GM12878 (cell line): ENCODE results near the gene SPPL2B. TPM values are rescaled to one million over a fixed set of nuclear protein-coding genes. Genes with fewer than 3 reads are reported as not detected.
A peak's percentile ranks its signal among the peaks of the same experiment; 100 is the strongest.

Experiments used
- ATAC-seq: fragments of 200-7000 bp; cut with Tn5 transposase; 3 replicates; pipeline ENCODE4 v1.9.1; 2020; ENCODE audit warnings: mild to moderate bottlenecking, moderate library complexity
- BruUV-seq: library from RNA; stranded (reverse); fragments of 400-500 nt; replicated peaks from 2 replicates; lab custom pipeline; 2021; lab: Mats Ljungman, UMichigan
- CTCF ChIA-PET: fragments of 300-600 bp; sonication (Branson Sonifier 250); formaldehyde crosslinking; extraction: SDS; loops from one replicate; lab custom pipeline; 2021; ENCODE audit warnings: inconsistent platforms; lab: Yijun Ruan, JAX
- POLR2A ChIA-PET: fragments of 350-600 bp; formaldehyde crosslinking; extraction: SDS; loops from one replicate; lab custom pipeline; 2021; ENCODE audit warnings: inconsistent platforms; lab: Charles Lee
- RAD21 ChIA-PET: fragments of 300-600 bp; sonication (Branson Sonifier 250); formaldehyde crosslinking; loops from one replicate; lab custom pipeline; 2023; ENCODE audit warnings: antibody characterized with exemption; ENCODE audit not compliant: unreplicated experiment; lab: Charles Lee
- SMC1A ChIA-PET: fragments of 300-600 bp; sonication (Branson Sonifier 250); formaldehyde crosslinking; loops from one replicate; lab custom pipeline; 2023; ENCODE audit not compliant: unreplicated experiment, uncharacterized antibody; lab: Charles Lee
- DNase-seq: peaks from one replicate; pipeline ENCODE4 v3.0.0-alpha.2; 2011; ENCODE audit warnings: low read depth, low spot score
- FAIRE-seq: peaks from 3 replicates; lab custom pipeline; 2011; peaks lifted over from hg19 to GRCh38; lab: Jason Lieb, UNC
- H2AFZ ChIP-seq: 2 replicates; pipeline ENCODE4 v1.6.0; 2011; ENCODE audit warnings: low read depth, low read length, control low read depth; ENCODE audit not compliant: control insufficient read depth
- H3K27ac ChIP-seq: 2 replicates; pipeline ENCODE4 v1.5.1; 2011; ENCODE audit warnings: control low read depth; ENCODE audit not compliant: control insufficient read depth, insufficient read depth
- H3K27me3 ChIP-seq, 2 experiments: replicated peaks in 1 of 2; 2 replicates each; pipeline versions ENCODE4 v1.6.0 to v1.6.1; 2011; ENCODE audit warnings: low read length in 1 of 2; ENCODE audit not compliant: control insufficient read depth in 2 of 2, insufficient read depth in 2 of 2
- H3K36me3 ChIP-seq, 2 experiments: 2 replicates each; pipeline ENCODE4 v1.5.1; 2011; ENCODE audit warnings: low read length in 1 of 2; ENCODE audit not compliant: control insufficient read depth in 2 of 2, insufficient read depth in 2 of 2
- H3K4me1 ChIP-seq: 2 replicates; pipeline ENCODE4 v1.6.1; 2011; ENCODE audit warnings: mild to moderate bottlenecking, low read length, moderate library complexity, mixed read lengths; ENCODE audit not compliant: control insufficient read depth, insufficient read depth
- H3K4me2 ChIP-seq: 2 replicates; pipeline ENCODE4 v1.6.0; 2011; ENCODE audit warnings: control low read depth; ENCODE audit not compliant: control insufficient read depth, insufficient read depth
- H3K4me3 ChIP-seq: fragments of 200-600 bp; sonication (generic); 2 replicates; pipeline ENCODE4 v1.5.1; 2016
- H3K79me2 ChIP-seq: 2 replicates; pipeline ENCODE4 v1.6.0; 2011; ENCODE audit warnings: low read length; ENCODE audit not compliant: control insufficient read depth, insufficient read depth
- H3K9ac ChIP-seq: 2 replicates; pipeline ENCODE4 v1.8.0; 2011; ENCODE audit warnings: low read length, control low read depth, mixed read lengths; ENCODE audit not compliant: control insufficient read depth, insufficient read depth
- H3K9me3 ChIP-seq: replicated peaks from 3 replicates; pipeline ENCODE4 v1.5.1; 2011; ENCODE audit warnings: mild to moderate bottlenecking, low read length; ENCODE audit not compliant: control insufficient read depth, insufficient read depth
- H4K20me1 ChIP-seq: 2 replicates; pipeline ENCODE4 v1.6.0; 2011; ENCODE audit not compliant: control insufficient read depth, insufficient read depth
- BACH1 ChIP-seq: fragments of 450-650 bp; IDR thresholded peaks from 2 replicates; pipeline ENCODE4 v1.6.1; 2017; ENCODE audit warnings: mild to moderate bottlenecking, borderline replicate concordance
- CBFB ChIP-seq: IDR thresholded peaks from 2 replicates; pipeline ENCODE4 v1.6.1; 2016; ENCODE audit warnings: antibody characterized with exemption, low read depth
- CBX5 ChIP-seq: sonication (generic); IDR thresholded peaks from 2 replicates; pipeline ENCODE4 v1.6.1; 2016; ENCODE audit warnings: low read depth, moderate library complexity, mild to moderate bottlenecking, inconsistent platforms
- CHD2 ChIP-seq: IDR thresholded peaks from 2 replicates; pipeline ENCODE4 v1.6.1; 2011; ENCODE audit warnings: low read depth, low read length, improper control_type of control experiment, borderline replicate concordance
- EED ChIP-seq: sonication (generic); IDR thresholded peaks from 2 replicates; pipeline ENCODE4 v1.6.1; 2016; ENCODE audit warnings: antibody characterized with exemption, low read depth
- IRF4 ChIP-seq: IDR thresholded peaks from 2 replicates; pipeline ENCODE4 v1.6.1; 2011; ENCODE audit warnings: low read depth, low read length
- JUNB ChIP-seq: IDR thresholded peaks from 2 replicates; pipeline ENCODE4 v1.6.1; 2016; ENCODE audit warnings: antibody characterized with exemption, mild to moderate bottlenecking
- PML ChIP-seq: IDR thresholded peaks from 2 replicates; pipeline ENCODE4 v1.6.1; 2012; ENCODE audit warnings: low read length, inconsistent platforms
- POU2F2 ChIP-seq: IDR thresholded peaks from 3 replicates; pipeline ENCODE4 v1.6.1; 2011; ENCODE audit warnings: low read depth, mild to moderate bottlenecking, low read length, borderline replicate concordance
- RAD21 ChIP-seq: IDR thresholded peaks from 2 replicates; pipeline ENCODE4 v1.6.1; 2011; ENCODE audit warnings: mild to moderate bottlenecking, low read depth, low read length, moderate library complexity; ENCODE audit not compliant: insufficient read depth
- RELB ChIP-seq: fragments of 450-650 bp; IDR thresholded peaks from 2 replicates; pipeline ENCODE4 v1.6.1; 2017; ENCODE audit warnings: low read depth, mild to moderate bottlenecking, moderate library complexity
- RUNX3 ChIP-seq: IDR thresholded peaks from 2 replicates; pipeline ENCODE4 v1.6.1; 2012; ENCODE audit warnings: low read length, inconsistent platforms
- STAT1 ChIP-seq: fragments of 450-650 bp; conservative IDR thresholded peaks from 2 replicates; pipeline ENCODE4 v1.6.1; 2014; ENCODE audit warnings: antibody characterized with exemption, mild to moderate bottlenecking
- ZNF384 ChIP-seq: IDR thresholded peaks from 2 replicates; pipeline ENCODE4 v1.6.1; 2012; ENCODE audit warnings: low read depth, mild to moderate bottlenecking, low read length, improper control_type of control experiment, borderline replicate concordance
- WGBS: methylation state at CpG from one replicate; pipeline ENCODE4 v1.1.6; 2016; ENCODE audit warnings: low lambda C conversion rate; ENCODE audit not compliant: insufficient replicate concordance, insufficient coverage; ENCODE audit errors: missing lambda C conversion rate; 5-methylcytosine and 5-hydroxymethylcytosine counted together
- in situ Hi-C: fragments of 300-500 bp; cut with MboI; formaldehyde crosslinking; loops from 9 replicates; pipeline ENCODE4 v1.14.3; 2018; ENCODE audit warnings: mixed read lengths
- intact Hi-C: fragments of 100-400 bp; cut with micrococcal nuclease; formaldehyde crosslinking; loops from one replicate; pipeline ENCODE4 v1.14.2; 2022; ENCODE audit not compliant: unreplicated experiment
- polyA plus RNA-seq, 11 experiments: library from polyadenylated mRNA; depleted of rRNA in 4 of 11; unstranded in 6 of 11; stranded (reverse) in 5 of 11; fragments of >200 nt; fragmentation: Nextera tagmentation in 4 of 11; fragmentation: Illumina TruSeq in 1 of 11; extraction: Ambion mirVana in 4 of 11; extraction: Trizol in 1 of 11; gene quantifications; 1 replicate in 1 of 11; 2 replicates in 10 of 11; pipeline versions ENCODE4 v1.2.1 to v1.2.3, GENCODE V29; 2011 to 2016; ENCODE audit warnings: inconsistent platforms in 2 of 11, missing spikeins in 2 of 11, low read depth in 1 of 11
- total RNA-seq, 4 experiments: library from RNA; depleted of rRNA in 3 of 4; stranded (reverse); fragments of >200 nt in 3 of 4; fragmentation: Illumina TruSeq in 1 of 4; extraction: Trizol in 1 of 4; gene quantifications; 2 replicates each; pipeline versions ENCODE4 v1.2.1 to v1.2.3, GENCODE V29; 2013 to 2021
- TF ChIP-seq, protein P1 (sequence below): IDR thresholded peaks from 2 replicates; pipeline ENCODE4 v1.6.1; 2012; ENCODE audit warnings: low read depth, low read length, improper control_type of control experiment
- TF ChIP-seq, protein P2 (sequence below): IDR thresholded peaks from 2 replicates; pipeline ENCODE4 v1.6.1; 2012; ENCODE audit warnings: mild to moderate bottlenecking, low read depth, low read length
- TF ChIP-seq, protein P3 (sequence below): IDR thresholded peaks from 2 replicates; pipeline ENCODE4 v1.6.1; 2012; ENCODE audit warnings: low read depth, low read length, improper control_type of control experiment

Gene SPPL2B
- total and polyA plus RNA-seq, 10 of the 15 experiments (the other 5 are each of a cell fraction or from before 2014, with no cell fraction given) = 0.29 to 56.5 (median 18.3) TPM

DNA sequence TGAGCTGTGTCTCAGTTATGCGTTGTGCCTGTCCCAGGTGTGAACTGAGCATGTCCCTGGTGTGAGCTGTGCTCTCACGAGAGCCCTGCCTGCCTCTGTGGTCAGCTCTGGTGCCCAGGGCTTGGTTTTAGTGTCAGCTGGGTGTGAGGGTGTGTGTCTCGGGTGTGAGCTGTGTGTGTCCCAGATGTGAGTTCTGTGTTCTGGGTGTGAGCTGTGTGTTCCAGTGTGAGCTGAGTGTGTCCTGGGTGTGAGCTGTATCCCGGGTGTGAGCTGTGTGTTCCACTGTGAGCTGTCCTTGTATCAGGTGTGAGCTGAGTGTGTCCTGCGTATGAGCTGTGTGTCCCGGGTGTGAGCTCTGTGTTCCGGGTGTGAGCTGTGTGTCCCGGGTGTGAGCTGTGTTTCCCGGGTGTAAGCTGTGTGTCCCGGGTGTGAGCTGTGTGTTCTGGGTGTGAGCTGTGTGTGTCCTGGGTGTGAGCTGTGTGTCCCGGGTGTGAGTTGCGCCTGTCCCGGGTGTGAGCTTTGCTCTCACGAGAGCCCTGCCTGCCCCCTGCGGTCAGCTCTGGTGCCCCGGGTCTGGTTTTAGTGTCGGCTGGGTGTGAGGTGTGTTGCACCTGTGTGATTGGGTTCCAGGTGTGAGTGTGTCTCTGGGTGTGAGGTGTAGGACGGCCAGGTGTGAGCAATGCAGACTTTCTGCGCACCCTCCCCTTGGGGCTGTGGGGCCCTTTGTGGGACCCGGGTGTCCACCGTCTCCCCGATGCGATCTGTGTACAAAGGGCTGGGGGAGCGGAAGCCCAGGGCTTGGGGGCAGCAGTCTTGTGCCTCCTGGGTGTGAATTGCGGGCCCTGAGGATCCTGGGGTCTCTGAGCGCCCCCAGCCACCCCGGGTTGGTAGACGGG lies 39.4 kb upstream of the SPPL2B start:
- Histone ChIP-seq H3K4me3 (peak overlapping the region; percentile 65), H3K9ac (peak overlapping the region; percentile 35), H3K36me3 (no peaks in the 10 kb centered on the region), H3K9me3 (no peaks in the 10 kb centered on the region), H2AFZ (peak overlapping the region; percentile 32), H3K4me1 (peaks cover 30% of the 10 kb centered on the region), H3K27me3 (no peaks in the 10 kb centered on the region), H3K79me2 (no peaks in the 10 kb centered on the region; the same call in 1 of the 2 replicates), H3K27ac (peak overlapping the region; percentile 74), H3K4me2 (peak overlapping the region; percentile 98), H4K20me1 (no peaks in the 10 kb centered on the region)
- ATAC-seq = peak; percentile 45
- no TSS peak for BruUV-seq
- intact Hi-C loops = loop anchor here (1.0 kb wide), 1 partner anchor 39 kb away; the partner anchor contains the start of genes LSM7 and SPPL2B
- WGBS = 17% methylated on average over 27 of the region's 28 CpGs
- in situ Hi-C loops = no loop called here
- FAIRE-seq = no peak
- CTCF ChIA-PET = interaction anchor here (0.6 to 2.5 kb wide), 8 partner anchors 15 to 348 kb away, joined by 3 to 13 read pairs (median 4); no protein-coding TSS in a partner anchor
- SMC1A ChIA-PET = interaction anchor here (0.9 to 2.9 kb wide), 6 partner anchors 14 to 117 kb away, joined by 3 to 11 read pairs (median 6); no protein-coding TSS in a partner anchor
- RAD21 ChIA-PET = interaction anchor here (0.6 to 1.7 kb wide), 13 partner anchors 8 to 392 kb away, joined by 3 to 10 read pairs (median 4); partner anchors contain the start of genes LSM7 and SPPL2B
- DNase-seq = no peak
- POLR2A ChIA-PET = interaction anchor here (0.5 to 1.5 kb wide), 7 partner anchors 17 to 197 kb away, joined by 3 to 8 read pairs (median 4); partner anchors contain the start of genes LSM7 and SPPL2B
- TF ChIP-seq RELB (peak; percentile 72), CBX5 (no peak), BACH1 (peak; percentile 60), CHD2 (0 out of 2 replicates have a peak, but pooled peaks have one; percentile 4), POU2F2 (no peak), ZNF384 (no peak), JUNB (no peak), STAT1 (no peak), PML (no peak), EED (no peak), IRF4 (no peak), CBFB (no peak), RUNX3 (no peak; the same call in 1 of the 2 replicates), RAD21 (no peak)
- TF ChIP-seq, protein P1, sequence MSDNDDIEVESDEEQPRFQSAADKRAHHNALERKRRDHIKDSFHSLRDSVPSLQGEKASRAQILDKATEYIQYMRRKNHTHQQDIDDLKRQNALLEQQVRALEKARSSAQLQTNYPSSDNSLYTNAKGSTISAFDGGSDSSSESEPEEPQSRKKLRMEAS = no peak
- TF ChIP-seq, protein P2, sequence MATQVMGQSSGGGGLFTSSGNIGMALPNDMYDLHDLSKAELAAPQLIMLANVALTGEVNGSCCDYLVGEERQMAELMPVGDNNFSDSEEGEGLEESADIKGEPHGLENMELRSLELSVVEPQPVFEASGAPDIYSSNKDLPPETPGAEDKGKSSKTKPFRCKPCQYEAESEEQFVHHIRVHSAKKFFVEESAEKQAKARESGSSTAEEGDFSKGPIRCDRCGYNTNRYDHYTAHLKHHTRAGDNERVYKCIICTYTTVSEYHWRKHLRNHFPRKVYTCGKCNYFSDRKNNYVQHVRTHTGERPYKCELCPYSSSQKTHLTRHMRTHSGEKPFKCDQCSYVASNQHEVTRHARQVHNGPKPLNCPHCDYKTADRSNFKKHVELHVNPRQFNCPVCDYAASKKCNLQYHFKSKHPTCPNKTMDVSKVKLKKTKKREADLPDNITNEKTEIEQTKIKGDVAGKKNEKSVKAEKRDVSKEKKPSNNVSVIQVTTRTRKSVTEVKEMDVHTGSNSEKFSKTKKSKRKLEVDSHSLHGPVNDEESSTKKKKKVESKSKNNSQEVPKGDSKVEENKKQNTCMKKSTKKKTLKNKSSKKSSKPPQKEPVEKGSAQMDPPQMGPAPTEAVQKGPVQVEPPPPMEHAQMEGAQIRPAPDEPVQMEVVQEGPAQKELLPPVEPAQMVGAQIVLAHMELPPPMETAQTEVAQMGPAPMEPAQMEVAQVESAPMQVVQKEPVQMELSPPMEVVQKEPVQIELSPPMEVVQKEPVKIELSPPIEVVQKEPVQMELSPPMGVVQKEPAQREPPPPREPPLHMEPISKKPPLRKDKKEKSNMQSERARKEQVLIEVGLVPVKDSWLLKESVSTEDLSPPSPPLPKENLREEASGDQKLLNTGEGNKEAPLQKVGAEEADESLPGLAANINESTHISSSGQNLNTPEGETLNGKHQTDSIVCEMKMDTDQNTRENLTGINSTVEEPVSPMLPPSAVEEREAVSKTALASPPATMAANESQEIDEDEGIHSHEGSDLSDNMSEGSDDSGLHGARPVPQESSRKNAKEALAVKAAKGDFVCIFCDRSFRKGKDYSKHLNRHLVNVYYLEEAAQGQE = no peak
- TF ChIP-seq, protein P3, sequence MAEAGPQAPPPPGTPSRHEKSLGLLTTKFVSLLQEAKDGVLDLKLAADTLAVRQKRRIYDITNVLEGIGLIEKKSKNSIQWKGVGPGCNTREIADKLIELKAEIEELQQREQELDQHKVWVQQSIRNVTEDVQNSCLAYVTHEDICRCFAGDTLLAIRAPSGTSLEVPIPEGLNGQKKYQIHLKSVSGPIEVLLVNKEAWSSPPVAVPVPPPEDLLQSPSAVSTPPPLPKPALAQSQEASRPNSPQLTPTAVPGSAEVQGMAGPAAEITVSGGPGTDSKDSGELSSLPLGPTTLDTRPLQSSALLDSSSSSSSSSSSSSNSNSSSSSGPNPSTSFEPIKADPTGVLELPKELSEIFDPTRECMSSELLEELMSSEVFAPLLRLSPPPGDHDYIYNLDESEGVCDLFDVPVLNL = no peak
